Measurements from ENCODE around the gene MAD1L1.

DNA sequence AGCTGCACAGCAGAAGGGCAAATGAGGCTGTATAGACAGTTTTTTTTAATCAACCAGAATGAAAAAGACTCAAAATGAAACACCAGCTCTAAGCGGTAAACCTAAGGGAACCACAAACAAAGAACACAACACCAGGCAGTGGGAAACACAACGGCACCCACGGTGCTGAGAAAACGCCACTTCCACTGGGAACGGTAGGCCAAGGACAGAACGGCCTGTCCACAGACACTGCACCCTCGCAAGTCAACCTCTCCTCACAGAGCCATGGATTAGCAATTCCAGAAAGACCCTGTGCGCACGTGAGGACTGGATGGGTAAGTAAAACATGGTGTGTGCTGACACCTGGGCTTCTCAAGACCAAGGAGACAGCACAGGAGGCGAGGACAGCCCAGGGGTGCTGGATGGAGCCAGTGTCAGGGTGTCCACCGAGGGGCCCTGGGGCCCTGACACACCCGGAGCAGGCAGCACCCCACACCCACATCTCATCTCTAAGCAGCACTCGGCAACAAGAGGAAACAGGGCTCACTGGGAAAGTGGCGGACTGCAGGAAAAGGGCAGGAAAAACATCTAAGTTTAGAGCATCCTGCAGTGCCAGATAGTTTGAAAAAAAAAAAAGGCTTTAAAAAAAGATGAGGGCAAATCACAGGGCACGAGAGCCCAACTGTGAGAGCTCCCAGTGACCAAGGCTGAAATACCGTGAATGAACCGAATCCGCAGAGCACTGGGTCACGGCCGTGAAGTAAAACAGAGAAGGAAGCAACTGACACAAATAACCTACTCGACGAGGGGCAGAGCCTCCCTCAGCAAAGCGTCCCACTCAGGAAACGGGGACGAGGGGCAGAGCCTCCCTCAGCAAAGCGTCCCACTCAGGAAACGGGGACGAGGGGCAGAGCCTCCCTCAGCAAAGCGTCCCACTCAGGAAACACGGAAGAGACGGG lies 120.2 kb downstream of the MAD1L1 start:
- no peak for TF ChIP-seq CTCF (IDR thresholded peaks at IDR 0.05 in 2 of 3, conservative IDR thresholded peaks at IDR 0.05 in 1 of 3; ENCODE audit: borderline replicate concordance in 1 of 3, insufficient read depth in 1 of 3, low read depth in 2 of 3, low read length in 2 of 3)
- TF ChIP-seq POLR2AphosphoS5 (IDR thresholded peaks at IDR 0.05; ENCODE audit: low read depth, low read length): no peak
- TF ChIP-seq EZH2 (IDR thresholded peaks at IDR 0.05): no peak
- no peak for TF ChIP-seq POLR2A (IDR thresholded peaks at IDR 0.05; ENCODE audit: borderline replicate concordance, extremely low read depth, insufficient read depth, insufficient read length)
- no peak for TF ChIP-seq TCF7L2 (IDR thresholded peaks at IDR 0.05; ENCODE audit: borderline replicate concordance, extremely low read depth, insufficient read depth, insufficient read length)
- TF ChIP-seq ATF3 (IDR thresholded peaks at IDR 0.05): no peak
- TF ChIP-seq EGR1 (IDR thresholded peaks at IDR 0.05; ENCODE audit: low read depth): no peak
- TF ChIP-seq SP1 (IDR thresholded peaks at IDR 0.05; ENCODE audit: low read depth): no peak
- TF ChIP-seq REST (IDR thresholded peaks at IDR 0.05; ENCODE audit: low read depth): no peak
- no peak for TF ChIP-seq MAX (IDR thresholded peaks at IDR 0.05)
- TF ChIP-seq CEBPB (IDR thresholded peaks at IDR 0.05; ENCODE audit: low read depth): no peak
- no peak for TF ChIP-seq YY1 (IDR thresholded peaks at IDR 0.05; ENCODE audit: extremely low read depth, insufficient replicate concordance, low read depth, low read length)
- no peak for TF ChIP-seq ELF1 (IDR thresholded peaks at IDR 0.05; ENCODE audit: borderline replicate concordance, low read depth)
